Stimulated activated CD8-positive, alpha-beta memory T cell treated with anti-CD3 and anti-CD28 coated beads, Interleukin-4, amount 100 ng/mL, for 1 hour (primary cell): ENCODE measurements around the gene SLC35F1.

ENCODE experiments used
- DNase-seq, 2 donors: peaks; one replicate each; pipeline ENCODE4 v3.0.0-alpha.2; 2020; ENCODE audit warnings: low read depth in 2 of 2, low spot score in 1 of 2

Gene SLC35F1

DNA sequence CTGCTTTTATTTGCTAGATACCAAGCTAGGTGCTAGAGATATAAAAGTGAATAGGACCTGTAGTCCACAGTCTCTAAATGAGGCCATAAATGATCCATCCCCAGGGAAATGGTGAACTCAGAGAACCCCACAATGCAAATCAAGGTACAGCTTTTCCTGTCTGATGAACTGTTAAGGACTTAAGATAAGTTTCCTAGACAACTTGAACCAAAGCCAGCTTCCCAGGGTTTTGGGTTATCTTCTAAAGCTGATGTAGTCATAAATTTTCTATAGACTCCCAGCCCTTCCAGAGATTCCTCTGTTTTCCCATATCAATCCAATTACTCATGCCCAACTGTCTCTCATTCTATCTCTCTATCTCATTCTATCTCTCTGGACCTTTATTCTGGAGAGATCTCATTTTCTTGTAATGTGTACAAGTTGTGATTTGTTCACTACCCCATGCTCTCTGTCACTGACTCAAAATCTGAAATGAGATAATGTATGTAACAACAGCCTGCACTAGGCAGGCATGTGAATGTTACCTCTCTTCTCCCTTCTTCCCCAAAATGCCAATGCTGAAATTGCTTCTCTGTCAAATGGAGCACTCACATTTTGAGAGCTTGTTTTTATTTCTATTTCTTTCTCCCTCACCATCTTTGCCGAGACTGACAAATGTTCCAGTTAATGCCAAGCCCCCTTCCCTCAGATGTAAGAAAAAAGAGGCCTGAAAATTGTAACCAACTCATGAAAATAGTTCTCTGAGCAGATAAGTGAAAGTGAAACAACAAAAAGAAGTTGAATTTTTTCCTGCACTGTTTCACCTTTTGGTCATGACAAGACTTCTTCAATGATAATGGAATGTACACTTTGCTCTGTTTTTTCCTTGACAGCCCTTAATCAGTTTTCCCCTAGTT, 279.9 kb downstream of the SLC35F1 start:
- no peak for DNase-seq

DNA sequence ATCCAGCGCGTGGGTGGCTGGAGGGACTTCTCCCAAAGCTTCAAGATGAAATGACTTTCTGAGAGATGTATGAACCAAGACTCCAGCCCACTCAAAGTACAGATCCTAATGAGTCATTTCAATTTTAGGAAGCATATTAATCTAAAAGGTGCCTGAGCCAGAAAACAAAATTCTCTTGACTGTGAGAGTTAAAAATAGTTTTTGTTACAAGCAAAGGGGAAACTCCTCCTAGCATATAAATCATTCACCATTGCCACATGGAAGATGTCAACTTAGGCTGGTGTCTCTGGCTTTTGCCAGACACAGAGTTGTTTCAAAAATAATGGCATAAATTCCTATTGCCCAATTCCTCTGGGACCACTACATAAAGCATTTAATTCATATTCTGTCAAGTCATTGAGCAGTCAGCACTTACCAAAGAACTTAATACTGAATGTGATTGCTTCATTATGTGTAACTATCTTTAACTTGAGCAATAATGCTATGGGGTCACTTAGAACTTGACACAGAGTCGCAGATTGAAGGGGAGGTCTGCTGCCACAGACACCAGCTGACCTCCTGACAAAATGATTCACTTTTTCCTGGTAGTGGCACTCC, 280.6 kb downstream of the SLC35F1 start:
- no peak for DNase-seq

DNA sequence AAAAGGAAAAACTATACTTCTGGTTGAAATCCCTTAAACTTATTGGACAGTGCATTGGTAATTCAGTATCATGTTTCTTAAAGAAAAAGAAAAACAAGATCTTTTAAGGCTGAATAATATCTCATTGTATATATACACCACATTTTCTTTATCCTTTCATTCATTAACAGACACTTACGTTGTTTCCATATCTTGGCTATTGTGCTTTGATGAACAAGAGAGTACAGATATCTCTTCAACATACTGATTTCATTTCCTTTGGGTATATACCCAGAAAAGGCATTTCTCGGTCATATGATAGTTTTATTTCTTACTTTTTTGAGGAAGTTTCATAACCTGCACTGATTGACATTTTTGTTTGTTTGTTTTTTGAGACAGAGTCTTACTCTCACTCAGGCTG, 281.5 kb downstream of the SLC35F1 start:
- DNase-seq: no peak

DNA sequence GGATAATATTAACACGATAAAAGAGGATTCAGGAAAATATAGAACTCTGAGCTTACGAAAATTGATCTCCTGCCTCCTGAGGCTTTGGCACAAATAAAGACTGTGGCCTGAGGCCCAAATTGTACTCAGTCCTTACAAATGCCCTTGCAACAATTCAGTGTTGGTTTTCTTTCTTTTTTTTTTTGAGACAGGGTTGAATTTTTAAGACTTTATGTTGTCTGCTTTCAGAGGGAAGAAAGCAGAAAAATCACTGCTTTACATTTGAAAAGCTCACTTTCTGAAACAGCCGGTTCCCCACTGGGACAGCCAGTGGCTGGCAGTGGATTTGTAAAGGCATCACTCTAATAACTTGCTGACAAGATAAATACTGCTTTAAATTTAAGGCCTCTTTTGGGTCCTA, 290.5 kb downstream of the SLC35F1 start:
- DNase-seq: no peak

DNA sequence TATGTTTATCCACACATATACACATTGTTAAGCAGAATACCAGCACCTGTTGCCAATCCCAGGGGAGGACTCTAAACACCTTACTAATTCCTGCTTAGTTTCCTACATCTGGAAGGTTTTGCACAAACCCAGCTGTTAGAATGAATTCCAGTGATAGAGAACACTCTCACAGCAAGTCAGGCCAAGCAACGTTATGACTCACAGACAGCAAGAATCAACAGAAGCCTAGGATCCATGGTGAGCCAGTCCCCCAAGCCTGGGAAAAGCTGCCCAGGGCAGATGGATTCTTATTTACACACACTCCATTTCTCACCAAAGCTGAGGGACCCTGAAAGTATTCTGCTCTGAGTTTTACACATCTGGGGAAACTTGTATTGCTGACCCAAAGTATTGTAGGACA, 291.7 kb downstream of the SLC35F1 start:
- DNase-seq: no peak

DNA sequence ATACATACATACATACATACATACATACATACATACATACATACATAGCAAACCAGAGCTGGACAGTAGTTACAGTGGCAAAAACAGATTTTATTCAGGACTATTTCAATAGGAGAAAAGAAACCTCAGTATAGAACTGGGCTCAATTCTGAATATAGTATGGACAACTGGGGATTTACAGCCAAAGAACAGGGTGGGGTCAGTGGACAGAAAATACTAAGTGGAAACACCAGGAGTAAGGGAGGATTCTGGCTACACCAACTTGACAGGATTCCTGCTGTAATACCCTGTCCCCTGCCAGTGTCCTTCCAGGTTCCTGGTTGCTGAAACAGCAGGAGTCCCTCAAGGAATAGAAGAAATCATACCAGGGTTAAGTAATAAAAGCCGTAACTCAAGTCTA, 293.1 kb downstream of the SLC35F1 start:
- no peak for DNase-seq

DNA sequence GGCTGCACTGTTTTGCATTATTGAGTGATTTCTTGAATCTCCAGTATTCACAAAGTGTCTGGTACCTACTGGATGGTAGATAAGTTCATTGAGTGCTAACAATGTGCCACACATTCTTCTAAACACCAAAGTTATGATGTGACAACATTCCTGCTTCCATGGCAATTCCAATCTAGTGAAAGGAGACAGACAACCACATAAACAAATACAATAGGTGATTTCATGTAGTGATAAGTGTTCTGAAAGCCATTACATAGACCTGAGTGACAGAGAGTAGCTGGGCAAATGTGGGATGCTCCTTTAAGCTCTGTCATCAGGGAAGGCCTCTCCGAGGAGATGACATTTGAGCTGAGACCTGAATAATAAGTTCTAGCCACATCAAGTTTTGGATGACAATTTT, 295.5 kb downstream of the SLC35F1 start:
- no peak for DNase-seq

DNA sequence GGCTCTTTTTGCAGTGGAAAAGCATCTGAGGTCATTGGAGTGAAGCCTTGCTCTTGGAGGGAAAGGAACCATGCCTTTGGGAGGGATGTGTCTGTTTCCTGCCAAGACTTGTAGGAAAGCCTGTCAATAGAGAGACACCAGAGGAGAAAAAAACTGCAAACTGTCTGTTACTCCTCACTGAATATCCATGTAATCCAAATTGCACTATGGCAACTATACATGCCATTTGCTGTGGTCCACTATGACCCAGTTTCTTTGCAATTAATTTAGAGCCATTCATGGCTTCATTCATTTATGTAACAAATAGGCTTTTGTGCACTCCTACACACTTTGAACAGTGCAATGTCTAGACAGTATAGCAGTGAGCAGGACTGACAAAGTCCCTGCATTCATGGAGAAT, 296.5 kb downstream of the SLC35F1 start:
- no peak for DNase-seq

DNA sequence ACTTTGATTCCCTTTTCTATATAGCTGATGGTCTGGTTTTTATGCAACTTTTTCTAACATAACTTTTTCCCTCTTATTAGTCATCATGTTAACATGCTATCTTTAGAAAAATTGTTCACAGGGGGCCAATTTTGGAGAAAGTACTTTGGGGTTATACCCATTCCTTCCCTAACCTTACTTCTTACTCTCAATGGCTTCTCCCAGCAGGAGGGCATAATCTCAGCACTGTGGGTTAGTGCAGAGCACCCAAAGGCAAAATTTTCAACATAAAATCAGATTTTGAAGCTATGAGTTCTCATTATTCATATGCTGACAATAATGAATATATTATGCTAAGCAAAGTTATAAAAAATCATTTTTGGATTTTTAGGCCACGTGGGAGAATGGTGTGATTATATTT, 299.2 kb downstream of the SLC35F1 start:
- no peak for DNase-seq

DNA sequence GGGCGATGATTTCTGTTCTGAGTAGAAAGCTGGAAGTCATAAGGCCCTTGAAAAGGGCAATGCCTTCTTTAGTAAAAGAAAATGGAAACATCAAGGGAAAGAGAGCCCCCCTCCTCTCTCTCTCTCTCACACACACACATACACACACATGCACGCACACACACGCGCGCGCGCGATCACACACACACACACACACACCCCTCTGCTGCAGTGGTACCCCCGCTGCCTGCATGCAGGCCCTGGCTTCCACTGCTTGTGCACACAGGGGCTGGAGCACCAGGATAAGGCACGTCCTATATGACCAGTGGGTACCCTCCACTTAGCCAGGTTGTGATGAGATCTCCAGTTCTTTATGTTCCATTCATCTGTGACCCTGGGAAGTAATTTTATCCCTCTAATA, 300.9 kb downstream of the SLC35F1 start:
- no peak for DNase-seq

DNA sequence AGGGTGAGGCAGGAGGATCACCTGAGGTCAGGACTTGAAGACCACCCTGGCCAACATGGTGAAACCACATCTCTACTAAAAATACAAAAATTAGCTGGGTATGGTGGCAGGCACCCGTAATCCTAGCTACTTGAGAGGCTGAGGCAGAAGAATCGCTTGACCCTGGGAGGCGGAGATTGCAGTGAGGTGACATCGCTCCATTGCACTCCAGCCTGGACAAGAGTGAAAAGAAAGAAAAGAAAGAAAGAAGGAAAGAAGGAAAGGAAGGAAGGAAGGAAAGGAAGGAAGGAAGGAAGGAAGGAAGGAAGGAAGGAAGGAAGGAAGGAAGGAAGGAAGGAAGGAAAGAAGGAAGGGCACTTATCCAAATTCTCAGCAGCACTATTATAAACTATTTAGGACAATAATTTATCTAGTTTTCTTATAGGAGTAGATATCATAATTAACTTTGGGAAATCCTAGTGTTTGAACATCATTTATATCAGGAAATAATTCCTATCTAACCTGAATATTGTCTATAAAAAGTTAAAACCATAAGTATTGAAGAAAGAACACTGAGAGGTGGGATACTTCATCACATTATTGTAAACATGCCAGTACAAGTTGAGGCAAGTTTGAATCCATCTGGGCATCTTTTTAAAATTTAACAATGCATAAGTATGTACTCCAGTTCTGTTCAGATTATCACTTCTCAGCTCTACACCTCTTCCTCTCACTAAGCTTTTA, 305.5 kb downstream of the SLC35F1 start:
- no peak for DNase-seq

DNA sequence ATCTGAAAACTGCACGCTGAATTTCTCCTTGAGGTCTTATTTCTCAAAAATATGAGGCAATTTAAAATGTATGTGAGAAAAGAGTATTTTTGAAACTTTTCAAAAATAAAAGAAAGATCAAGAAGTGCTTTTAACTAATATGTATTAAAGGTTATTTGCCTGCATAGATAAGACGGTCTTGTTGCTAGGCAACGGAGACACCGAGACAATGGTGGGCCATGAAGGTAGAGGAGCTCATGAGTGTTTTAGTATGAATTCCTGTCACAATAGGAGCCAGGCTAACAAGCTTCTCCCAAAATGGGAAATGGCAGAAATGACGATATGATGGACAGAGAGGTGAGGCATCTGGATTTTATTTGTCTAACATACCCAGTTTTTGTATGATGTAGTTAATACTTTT, 308.2 kb downstream of the SLC35F1 start:
- no peak for DNase-seq

DNA sequence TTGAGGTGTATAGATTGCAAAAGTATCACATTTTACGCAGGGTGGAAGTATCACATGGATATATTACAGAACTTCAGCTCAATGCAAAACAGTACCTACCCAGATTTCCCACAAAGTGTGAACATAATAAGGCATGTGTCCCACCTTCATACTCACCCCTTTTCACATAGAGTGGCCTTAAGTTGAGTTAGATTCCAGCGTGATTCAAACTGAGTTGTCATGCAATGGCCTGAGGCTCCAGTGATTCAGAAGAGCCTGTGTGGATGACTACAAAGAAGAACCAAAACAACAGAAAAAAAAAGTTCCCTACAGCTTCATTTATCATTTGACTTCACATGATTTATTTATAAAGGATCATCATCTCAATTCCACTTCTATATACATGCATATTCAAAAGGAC, 309.7 kb downstream of the SLC35F1 start:
- DNase-seq: no peak

DNA sequence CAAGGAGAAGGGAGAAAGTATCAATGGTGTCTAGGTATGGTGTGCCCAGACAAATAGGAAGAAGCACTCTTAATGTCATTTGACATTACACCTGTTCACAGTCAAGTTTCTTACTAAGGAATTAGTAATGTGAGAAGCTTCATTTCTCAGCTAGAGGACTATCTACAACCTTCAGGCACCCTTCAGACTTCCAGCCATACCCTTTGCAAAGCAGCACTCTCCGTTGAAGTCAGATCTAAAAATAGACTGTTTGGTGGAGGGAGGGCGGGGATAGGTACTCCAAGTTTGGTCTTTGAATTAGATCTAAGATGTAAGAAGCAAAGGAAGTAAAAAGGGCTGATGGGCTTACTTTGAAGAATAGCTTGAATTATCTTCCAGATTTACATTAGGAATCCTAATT, 311.1 kb downstream of the SLC35F1 start:
- DNase-seq: no peak

DNA sequence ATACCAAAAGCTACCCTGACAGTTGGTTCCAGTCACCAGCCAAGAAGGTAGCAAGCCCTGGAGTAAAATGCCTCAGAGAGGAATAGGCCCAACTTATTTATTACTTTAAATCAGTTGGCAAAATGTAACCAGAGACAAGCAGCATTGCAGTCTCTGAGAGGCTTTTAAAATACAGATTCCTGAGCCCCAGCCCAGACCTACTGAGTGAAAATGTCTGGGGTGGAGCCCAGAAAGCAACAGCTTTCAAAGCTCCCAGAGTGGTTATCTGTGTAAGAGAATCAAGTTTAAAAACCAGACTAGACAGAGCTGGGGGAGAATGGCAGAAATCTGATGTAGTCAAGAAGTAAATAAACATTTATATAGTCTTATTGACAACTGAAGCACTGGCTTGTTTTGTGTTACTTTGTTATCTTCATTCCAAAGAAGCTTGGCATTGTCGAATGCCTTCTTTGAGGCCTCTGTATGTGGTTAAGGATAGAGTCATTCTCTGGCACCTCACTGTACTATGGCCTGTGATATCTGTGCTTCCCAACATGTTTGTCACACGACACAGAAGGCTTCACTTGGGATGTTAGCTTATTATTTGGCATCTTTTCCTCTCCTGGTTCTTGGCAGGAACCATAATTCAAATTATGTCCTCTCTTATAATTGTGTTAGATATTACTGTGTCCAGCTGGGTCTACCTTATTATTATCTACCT, 313.5 kb downstream of the SLC35F1 start:
- no peak for DNase-seq

DNA sequence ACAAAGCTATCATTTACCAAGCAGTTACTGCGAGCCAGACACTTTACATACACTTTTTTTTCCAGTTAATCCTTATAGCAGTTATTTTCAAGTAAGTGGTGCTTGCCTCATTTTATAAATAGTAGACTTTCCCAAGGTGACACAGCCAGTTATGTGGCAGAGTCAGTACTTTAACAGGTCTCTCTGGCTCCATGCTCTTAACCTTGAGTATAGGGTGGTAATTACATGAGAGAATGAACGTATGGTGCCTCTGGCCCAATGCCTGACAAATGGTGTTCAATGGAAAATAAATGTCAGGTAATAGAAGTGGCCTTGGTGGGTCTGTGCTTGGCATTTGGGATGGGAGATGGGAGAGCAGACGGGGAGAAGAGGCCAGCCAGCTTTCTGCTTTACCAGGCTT, 316.3 kb downstream of the SLC35F1 start:
- DNase-seq: no peak

DNA sequence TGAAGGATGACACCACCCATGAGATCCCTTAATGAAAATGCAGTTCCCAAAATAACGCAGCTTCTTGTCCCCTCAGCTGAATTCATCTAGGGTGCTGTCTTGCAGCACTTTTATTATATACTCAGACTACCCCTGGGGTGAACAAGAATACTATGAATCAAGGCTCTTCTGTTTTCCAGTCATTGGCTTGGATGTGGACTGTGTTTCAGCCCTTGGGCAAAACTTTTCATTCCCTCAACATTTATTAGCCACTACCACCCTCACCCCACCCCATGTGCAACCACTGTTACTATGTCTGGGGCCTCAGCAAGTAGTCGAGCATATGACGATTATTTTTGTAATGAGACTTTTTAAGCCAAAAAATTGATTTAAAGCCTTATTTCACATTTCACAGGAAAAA, 321.8 kb downstream of the SLC35F1 start:
- DNase-seq: no peak

DNA sequence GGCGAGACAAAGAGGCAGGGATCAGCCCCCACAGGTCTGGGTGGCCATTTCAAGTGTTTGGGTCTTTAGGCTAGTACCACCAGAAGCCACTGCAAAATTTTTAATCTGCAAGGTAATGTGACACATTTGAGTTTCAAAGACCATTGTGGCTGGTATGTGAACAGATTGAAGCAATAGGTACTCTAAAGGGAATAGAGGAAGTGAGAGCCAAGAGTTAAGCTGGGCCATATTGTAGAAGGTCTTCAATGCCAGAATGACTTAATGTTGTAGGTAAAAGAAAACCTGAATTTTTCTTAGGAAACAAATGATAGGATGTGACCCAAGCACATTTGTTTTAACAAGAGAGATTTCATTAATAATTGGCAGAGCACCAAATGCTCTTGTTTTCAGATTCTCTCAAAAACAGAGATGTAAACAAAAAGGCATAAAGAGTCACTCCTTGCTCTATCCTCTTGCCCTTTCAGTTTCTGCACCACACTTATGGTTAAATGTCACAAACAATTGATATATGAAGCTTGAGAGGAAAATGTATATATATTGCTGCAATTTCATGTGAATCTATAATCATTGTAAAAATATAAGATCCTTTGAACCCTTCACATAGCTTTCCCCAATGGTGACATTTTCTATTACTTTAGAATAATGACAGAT, 333.9 kb downstream of the SLC35F1 start:
- DNase-seq: no peak

DNA sequence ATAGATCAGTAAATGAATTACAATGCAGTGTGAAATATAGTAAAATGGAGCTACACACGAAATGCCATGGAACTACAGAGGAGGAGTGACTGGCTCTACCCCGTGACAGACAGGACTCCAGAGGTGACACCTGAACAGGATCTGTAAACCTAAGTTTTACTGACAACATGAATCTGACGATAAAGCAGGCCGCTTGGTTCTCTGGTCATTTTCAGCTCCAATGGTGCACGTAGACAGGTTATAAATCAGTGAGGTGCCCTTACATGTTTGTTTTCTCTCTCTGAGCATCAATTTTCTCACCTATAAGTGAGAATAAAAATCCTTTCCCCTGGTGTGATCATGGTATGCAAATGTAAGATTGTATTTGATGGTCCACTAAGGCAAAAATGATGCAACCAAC, 339.3 kb downstream of the SLC35F1 start:
- no peak for DNase-seq

DNA sequence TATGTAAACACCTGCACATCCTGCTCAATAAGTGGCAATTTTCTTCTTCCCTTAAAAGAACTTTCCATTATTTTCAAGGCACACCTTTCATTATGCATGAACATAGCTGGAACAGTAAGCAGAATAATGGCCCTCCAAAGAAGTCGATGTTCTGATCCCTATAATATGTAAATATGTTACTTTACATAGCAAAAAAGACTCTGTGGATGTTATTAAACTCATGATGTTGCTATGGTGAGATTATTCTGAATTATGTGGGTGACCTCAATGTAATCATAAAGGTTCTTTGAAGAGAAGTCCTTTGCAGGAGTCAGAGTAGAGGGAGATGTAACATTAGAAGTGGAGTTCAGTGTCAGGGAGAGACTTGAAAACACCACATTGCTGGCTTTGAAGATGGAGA, 341.1 kb downstream of the SLC35F1 start:
- DNase-seq: no peak

DNA sequence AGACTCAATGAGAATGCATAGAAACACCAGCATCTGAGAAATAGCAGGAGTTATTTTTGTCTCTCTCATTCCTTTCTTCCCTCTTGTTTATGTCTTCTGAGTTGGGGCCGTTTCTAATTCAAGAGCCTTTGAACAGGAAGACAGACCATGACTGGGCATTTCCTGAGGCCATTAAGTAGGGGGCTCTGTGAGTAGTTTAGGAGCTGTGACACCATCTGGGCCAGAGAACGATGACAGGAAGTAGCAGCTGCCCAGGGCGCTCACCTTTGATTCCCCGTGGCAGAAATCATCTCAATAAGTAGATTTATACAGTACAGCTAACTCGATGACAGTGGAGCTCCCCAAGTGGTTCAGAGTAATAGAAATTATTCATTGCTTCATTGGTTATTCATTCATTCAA, 342.6 kb downstream of the SLC35F1 start:
- DNase-seq: no peak
